Naive thymus-derived CD4-positive, alpha-beta T cell (primary cell): ENCODE results near the gene SEMA3D. TPM values are rescaled to one million over a fixed set of nuclear protein-coding genes. Genes with fewer than 3 reads are reported as not detected.

Source experiments
- ATAC-seq: fragments of 150-1000 bp; cut with Tn5 transposase; 2 replicates; pipeline ENCODE4 v1.10.0; 2021; ENCODE audit warnings: mild to moderate bottlenecking, moderate library complexity
- CTCF ChIA-PET: fragments of 350-600 bp; sonication (Branson Sonifier 250); formaldehyde crosslinking; loops from one replicate; lab custom pipeline; 2021; ENCODE audit warnings: antibody characterized with exemption; lab: Charles Lee
- POLR2A ChIA-PET: fragments of 350-600 bp; sonication (Branson Sonifier 250); formaldehyde crosslinking; loops from one replicate; lab custom pipeline; 2021; ENCODE audit warnings: antibody characterized with exemption, inconsistent platforms; lab: Charles Lee
- DNase-seq, 9 donors: peaks; one replicate each; pipeline versions ENCODE4 v3.0.0 to v3.0.0-alpha.2; 2020 to 2022; ENCODE audit warnings: mixed read lengths in 1 of 9
- H3K27ac ChIP-seq: one replicate; pipeline ENCODE4 v1.7.0; 2013; ENCODE audit warnings: mild to moderate bottlenecking, low read depth, low read length, moderate library complexity
- H3K27me3 ChIP-seq, 2 donors: one replicate each; pipeline ENCODE4 v1.7.0; 2013; ENCODE audit warnings: low read length in 2 of 2, mild to moderate bottlenecking in 2 of 2, moderate library complexity in 2 of 2; ENCODE audit not compliant: control insufficient read depth in 2 of 2, insufficient read depth in 2 of 2
- H3K36me3 ChIP-seq, 3 experiments: 1 replicate in 2 of 3; 2 replicates in 1 of 3; pipeline ENCODE4 v1.7.0; 2013; ENCODE audit warnings: low read length in 3 of 3, mild to moderate bottlenecking in 3 of 3, moderate library complexity in 1 of 3; ENCODE audit not compliant: insufficient read depth in 3 of 3, control insufficient read depth in 2 of 3
- H3K4me1 ChIP-seq, 2 donors: one replicate each; pipeline ENCODE4 v1.7.0; 2013; ENCODE audit warnings: low read length in 2 of 2, mild to moderate bottlenecking in 2 of 2, moderate library complexity in 1 of 2; ENCODE audit not compliant: control insufficient read depth in 2 of 2, insufficient read depth in 2 of 2
- H3K4me3 ChIP-seq: 2 replicates; pipeline ENCODE4 v1.7.0; 2013; ENCODE audit warnings: mild to moderate bottlenecking, low read length
- H3K9me3 ChIP-seq, 3 experiments: 1 replicate in 2 of 3; 2 replicates in 1 of 3; pipeline ENCODE4 v1.7.0; 2013; ENCODE audit warnings: low read length in 3 of 3; ENCODE audit not compliant: control insufficient read depth in 2 of 3
- H3K27ac Mint-ChIP-seq, 9 donors: one replicate each; pipeline ENCODE4 v1.8.0; 2020 to 2022; ENCODE audit warnings: mixed read lengths in 9 of 9, mild to moderate bottlenecking in 8 of 9, moderate library complexity in 5 of 9, inconsistent platforms in 2 of 9
- H3K27me3 Mint-ChIP-seq, 5 donors: one replicate each; pipeline ENCODE4 v1.8.0; 2021 to 2022; ENCODE audit warnings: mixed read lengths in 5 of 5, mild to moderate bottlenecking in 1 of 5
- H3K36me3 Mint-ChIP-seq, 5 donors: one replicate each; pipeline ENCODE4 v1.8.0; 2020 to 2022; ENCODE audit warnings: mixed read lengths in 5 of 5, mild to moderate bottlenecking in 3 of 5, inconsistent platforms in 1 of 5
- H3K4me1 Mint-ChIP-seq, 7 donors: one replicate each; pipeline ENCODE4 v1.8.0; 2020 to 2022; ENCODE audit warnings: mixed read lengths in 7 of 7, mild to moderate bottlenecking in 3 of 7, inconsistent platforms in 1 of 7
- H3K4me3 Mint-ChIP-seq, 10 donors: one replicate each; pipeline ENCODE4 v1.8.0; 2020 to 2022; ENCODE audit warnings: mild to moderate bottlenecking in 10 of 10, mixed read lengths in 10 of 10, moderate library complexity in 6 of 10, inconsistent platforms in 2 of 10
- H3K9me3 Mint-ChIP-seq, 11 donors: one replicate each; pipeline ENCODE4 v1.8.0; 2020 to 2022; ENCODE audit warnings: mixed read lengths in 11 of 11, mild to moderate bottlenecking in 4 of 11, inconsistent platforms in 1 of 11, moderate library complexity in 1 of 11
- intact Hi-C, 2 donors: fragments of 100-400 bp; cut with micrococcal nuclease; formaldehyde crosslinking; loops; one replicate each; pipeline ENCODE4 v1.15.1; 2023
- polyA plus RNA-seq, 2 donors: library from polyadenylated mRNA; unstranded; fragments of 300-500 nt; fragmentation: Illumina TruSeq; gene quantifications; one replicate each; pipeline ENCODE4 v1.2.3, GENCODE V29; 2021
- total RNA-seq, 6 experiments: library from RNA in 5 of 6; stranded (reverse) in 5 of 6; gene quantifications; 1 replicate in 5 of 6; 2 replicates in 1 of 6; pipeline ENCODE4 v1.2.3 and lab custom pipeline; 2021 to 2026

The SEMA3D gene
- total and polyA plus RNA-seq, 7 experiments from 2014 or later, result not detected

GRCh38 chr7:85038466-85038865 lies 148.4 kb downstream of the SEMA3D start:
- H3K9me3 Mint-ChIP-seq, result no peaks in the 10 kb centered on the region
- H3K27me3 ChIP-seq, result no peaks in the 10 kb centered on the region
- H3K27ac ChIP-seq, result no peak overlapping the region
- H3K36me3 ChIP-seq, result no peaks in the 10 kb centered on the region
- H3K27ac Mint-ChIP-seq, result no peak overlapping the region
- ATAC-seq (no peak), DNase-seq (no peak)
- no peak overlapping the region for H3K4me3 Mint-ChIP-seq
- H3K4me1 ChIP-seq, result no peaks in the 10 kb centered on the region
- ChIA-PET POLR2A (no interaction called here), CTCF (no interaction called here)
- H3K27me3 Mint-ChIP-seq, result peaks cover 0 to 7% (median 0%) of the 10 kb centered on the region in 5 donors
- no peaks in the 10 kb centered on the region for H3K4me1 Mint-ChIP-seq
- no peaks in the 10 kb centered on the region for H3K36me3 Mint-ChIP-seq
- intact Hi-C loops, result no loop called here
- H3K4me3 ChIP-seq, result no peak overlapping the region
- H3K9me3 ChIP-seq, result no peaks in the 10 kb centered on the region

- H3K27me3 Mint-ChIP-seq, result peaks cover 0 to 11% (median 3%) of the 10 kb centered on the region in 5 donors
Observed at GRCh38 chr7:85033263-85033662, 153.6 kb downstream of the SEMA3D start.

GRCh38 chr7:85031475-85031874 lies 155.4 kb downstream of the SEMA3D start:
- Histone ChIP-seq H3K27ac (no peak overlapping the region), H3K4me3 (no peak overlapping the region), H3K36me3 (no peaks in the 10 kb centered on the region), H3K4me1 (no peaks in the 10 kb centered on the region), H3K9me3 (no peaks in the 10 kb centered on the region), H3K27me3 (no peaks in the 10 kb centered on the region)
- Mint-ChIP-seq H3K4me3 (no peak overlapping the region), H3K36me3 (no peaks in the 10 kb centered on the region), H3K9me3 (no peaks in the 10 kb centered on the region), H3K4me1 (no peaks in the 10 kb centered on the region), H3K27ac (no peak overlapping the region), H3K27me3 (peaks cover 0 to 13% (median 3%) of the 10 kb centered on the region in 5 donors)
- DNase-seq (no peak), ATAC-seq (no peak)
- ChIA-PET CTCF (no interaction called here), POLR2A (no interaction called here)
- intact Hi-C loops, result loop anchor here in 1 of 2 donors (2.0 kb wide), 2 partner anchors 523 to 1437 kb away; no protein-coding TSS in a partner anchor

More at GRCh38 chr7:85033263-85033662, 153.6 kb downstream of the SEMA3D start:
- Mint-ChIP-seq H3K36me3 (no peaks in the 10 kb centered on the region), H3K4me1 (no peaks in the 10 kb centered on the region), H3K9me3 (no peaks in the 10 kb centered on the region), H3K27ac (no peak overlapping the region), H3K4me3 (no peak overlapping the region)
- H3K36me3 ChIP-seq, result no peaks in the 10 kb centered on the region
- H3K4me3 ChIP-seq, result no peak overlapping the region
- intact Hi-C loops, result no loop called here
- ChIA-PET CTCF (no interaction called here), POLR2A (no interaction called here)
- ATAC-seq, result no peak
- H3K9me3 ChIP-seq, result no peaks in the 10 kb centered on the region
- no peaks in the 10 kb centered on the region for H3K27me3 ChIP-seq
- no peak overlapping the region for H3K27ac ChIP-seq
- no peak for DNase-seq
- H3K4me1 ChIP-seq, result no peaks in the 10 kb centered on the region

- ATAC-seq (no peak), DNase-seq (no peak)
- H3K27me3 Mint-ChIP-seq, result peaks cover 0 to 15% (median 3%) of the 10 kb centered on the region in 5 donors
- Histone ChIP-seq H3K36me3 (no peaks in the 10 kb centered on the region), H3K27me3 (no peaks in the 10 kb centered on the region), H3K9me3 (no peaks in the 10 kb centered on the region), H3K27ac (no peak overlapping the region), H3K4me1 (no peaks in the 10 kb centered on the region), H3K4me3 (no peak overlapping the region)
- H3K4me1 Mint-ChIP-seq, result no peaks in the 10 kb centered on the region
- POLR2A ChIA-PET, result no interaction called here
- no peak overlapping the region for H3K27ac Mint-ChIP-seq
- H3K9me3 Mint-ChIP-seq, result no peaks in the 10 kb centered on the region
- intact Hi-C loops, result loop anchor here (1.0 to 2.0 kb wide), 3 partner anchors 523 to 1438 kb away; no protein-coding TSS in a partner anchor
- CTCF ChIA-PET, result no interaction called here
- H3K36me3 Mint-ChIP-seq, result no peaks in the 10 kb centered on the region
- H3K4me3 Mint-ChIP-seq, result no peak overlapping the region
Observed at GRCh38 chr7:85030893-85031292, 156.0 kb downstream of the SEMA3D start.

- Histone ChIP-seq H3K9me3 (no peaks in the 10 kb centered on the region), H3K4me1 (no peaks in the 10 kb centered on the region), H3K36me3 (no peaks in the 10 kb centered on the region), H3K27me3 (no peaks in the 10 kb centered on the region), H3K27ac (no peak overlapping the region), H3K4me3 (no peak overlapping the region)
- Mint-ChIP-seq H3K4me3 (no peak overlapping the region), H3K27me3 (peaks cover 0 to 16% (median 5%) of the 10 kb centered on the region in 5 donors), H3K4me1 (no peaks in the 10 kb centered on the region), H3K9me3 (no peaks in the 10 kb centered on the region), H3K36me3 (no peaks in the 10 kb centered on the region), H3K27ac (no peak overlapping the region)
- ATAC-seq (no peak), DNase-seq (no peak)
- CTCF ChIA-PET, result interaction anchor here (6.4 kb wide), 1 partner anchor 1089 kb away, joined by 44 read pairs; no protein-coding TSS in a partner anchor
- POLR2A ChIA-PET, result no interaction called here
- intact Hi-C loops, result no loop called here
Observed at GRCh38 chr7:85025312-85025756, 161.5 kb downstream of the SEMA3D start.

- Histone ChIP-seq H3K27ac (no peak overlapping the region), H3K4me3 (no peak overlapping the region), H3K9me3 (no peaks in the 10 kb centered on the region), H3K4me1 (no peaks in the 10 kb centered on the region), H3K27me3 (no peaks in the 10 kb centered on the region), H3K36me3 (no peaks in the 10 kb centered on the region)
- POLR2A ChIA-PET, result no interaction called here
- DNase-seq (no peak), ATAC-seq (no peak)
- CTCF ChIA-PET, result interaction anchor here (0.6 to 6.4 kb wide), 7 partner anchors 10 to 1092 kb away, joined by 3 to 44 read pairs (median 3); no protein-coding TSS in a partner anchor
- intact Hi-C loops, result loop anchor here (1.0 to 2.0 kb wide), 4 partner anchors 835 to 1088 kb away; no protein-coding TSS in a partner anchor
- Mint-ChIP-seq H3K4me1 (no peaks in the 10 kb centered on the region), H3K36me3 (no peaks in the 10 kb centered on the region), H3K27ac (no peak overlapping the region), H3K9me3 (no peaks in the 10 kb centered on the region), H3K27me3 (peaks cover 0 to 11% (median 4%) of the 10 kb centered on the region in 5 donors), H3K4me3 (no peak overlapping the region)
Observed at GRCh38 chr7:85023916-85024315, 162.9 kb downstream of the SEMA3D start.
